ENCODE data around the gene KRT78. TPM values are rescaled to one million over a fixed set of nuclear protein-coding genes. Genes with fewer than 3 reads are reported as not detected.

The KRT78 gene
- polyA plus RNA-seq, 3 donors = not detected

- H3K4me3 Mint-ChIP-seq = no peak overlapping the region
- H3K4me2 ChIP-seq (replicated peaks; ENCODE audit: extremely low read depth, low read length, poor library complexity, severe bottlenecking) = no peak overlapping the region
- H4K20me1 ChIP-seq (ENCODE audit: insufficient read depth, low read length) = no peaks in the 10 kb centered on the region
- no peaks in the 10 kb centered on the region for H3K36me3 ChIP-seq (replicated peaks in 1 of 2; ENCODE audit: control insufficient read depth in 1 of 2, insufficient read depth in 2 of 2, low read length in 2 of 2)
- no peak for DNase-seq
- 89% methylated on average over 8 of the region's 11 CpGs for WGBS (ENCODE audit: insufficient coverage)
- peaks cover 3 to 6% (median 3%) of the 10 kb centered on the region in 3 donors for H3K27me3 Mint-ChIP-seq (ENCODE audit: low read depth in 3 of 3)
- intact Hi-C loops (cut with micrococcal nuclease) = no loop called here
- H3K27ac Mint-ChIP-seq = no peak overlapping the region
- no peaks in the 10 kb centered on the region for H3K4me1 Mint-ChIP-seq
- no peaks in the 10 kb centered on the region for H3K36me3 Mint-ChIP-seq
- no peak for TF ChIP-seq CTCF (IDR thresholded peaks at IDR 0.05)
- no peaks in the 10 kb centered on the region for H3K4me1 ChIP-seq (ENCODE audit: control insufficient read depth in 1 of 2, insufficient read depth in 2 of 2, low read length in 2 of 2)
- H3K9me3 ChIP-seq (replicated peaks in 1 of 2; ENCODE audit: control insufficient read depth in 1 of 2, insufficient read depth in 1 of 2, low read length in 2 of 2) = no peaks in the 10 kb centered on the region
- peaks cover 0 to 2% (median 0%) of the 10 kb centered on the region in 7 donors for H3K9me3 Mint-ChIP-seq
- H2AFZ ChIP-seq (ENCODE audit: insufficient read depth, low read depth, low read length, poor library complexity, severe bottlenecking) = no peak overlapping the region
- no peak overlapping the region for H3K9ac ChIP-seq (ENCODE audit: insufficient read depth, low read length, poor library complexity, severe bottlenecking)
- H3K79me2 ChIP-seq (ENCODE audit: insufficient read depth, low read length) = no peaks in the 10 kb centered on the region
- no peak overlapping the region for H3K4me3 ChIP-seq (replicated peaks in 1 of 3; ENCODE audit: low read depth in 2 of 3, low read length in 3 of 3)
- H3K27ac ChIP-seq (ENCODE audit: low read depth in 1 of 2, low read length in 2 of 2) = no peak overlapping the region
- H3K27me3 ChIP-seq (ENCODE audit: control insufficient read depth in 2 of 2, insufficient read depth in 2 of 2, low read length in 2 of 2) = no peaks in the 10 kb centered on the region
These were observed 41.8 kb downstream of the KRT78 start for GRCh38 chr12:52806821-52807543.

- no peaks in the 10 kb centered on the region for H3K27me3 ChIP-seq (ENCODE audit: control insufficient read depth in 2 of 2, insufficient read depth in 2 of 2, low read length in 2 of 2)
- no peak overlapping the region for H3K27ac ChIP-seq (ENCODE audit: low read depth in 1 of 2, low read length in 2 of 2)
- no peak overlapping the region for H3K4me3 Mint-ChIP-seq
- no peak for TF ChIP-seq CTCF (IDR thresholded peaks at IDR 0.05)
- no peak overlapping the region for H3K4me2 ChIP-seq (replicated peaks; ENCODE audit: extremely low read depth, low read length, poor library complexity, severe bottlenecking)
- no peaks in the 10 kb centered on the region for H4K20me1 ChIP-seq (ENCODE audit: insufficient read depth, low read length)
- no peak overlapping the region for H3K4me3 ChIP-seq (replicated peaks in 1 of 3; ENCODE audit: low read depth in 2 of 3, low read length in 3 of 3)
- no peak overlapping the region for H2AFZ ChIP-seq (ENCODE audit: insufficient read depth, low read depth, low read length, poor library complexity, severe bottlenecking)
- no peaks in the 10 kb centered on the region for H3K36me3 Mint-ChIP-seq
- H3K9me3 Mint-ChIP-seq = peaks cover 0 to 2% (median 0%) of the 10 kb centered on the region in 7 donors
- no peak for DNase-seq
- no peaks in the 10 kb centered on the region for H3K4me1 Mint-ChIP-seq
- WGBS (ENCODE audit: insufficient coverage) = 86% methylated on average over 1 of the region's 3 CpGs
- no peaks in the 10 kb centered on the region for H3K36me3 ChIP-seq (replicated peaks in 1 of 2; ENCODE audit: control insufficient read depth in 1 of 2, insufficient read depth in 2 of 2, low read length in 2 of 2)
- H3K79me2 ChIP-seq (ENCODE audit: insufficient read depth, low read length) = no peaks in the 10 kb centered on the region
- H3K4me1 ChIP-seq (ENCODE audit: control insufficient read depth in 1 of 2, insufficient read depth in 2 of 2, low read length in 2 of 2) = no peaks in the 10 kb centered on the region
- H3K27me3 Mint-ChIP-seq (ENCODE audit: low read depth in 3 of 3) = peaks cover 0 to 6% (median 6%) of the 10 kb centered on the region in 3 donors
- no peak overlapping the region for H3K9ac ChIP-seq (ENCODE audit: insufficient read depth, low read length, poor library complexity, severe bottlenecking)
- intact Hi-C loops (cut with micrococcal nuclease) = no loop called here
- H3K27ac Mint-ChIP-seq = no peak overlapping the region
- H3K9me3 ChIP-seq (replicated peaks in 1 of 2; ENCODE audit: control insufficient read depth in 1 of 2, insufficient read depth in 1 of 2, low read length in 2 of 2) = no peaks in the 10 kb centered on the region
These were observed 42.5 kb downstream of the KRT78 start for GRCh38 chr12:52806169-52806811.

Data from CD14-positive monocyte (primary cell).